Colonic mucosa (tissue), 4 donors: ENCODE measurements around the gene CERS6. TPM values are rescaled to one million over a fixed set of nuclear protein-coding genes. Genes with fewer than 3 reads are reported as not detected.

Source experiments
- DNase-seq: peaks from one replicate; pipeline ENCODE4 v3.0.0-alpha.2; 2020
- H3K27ac ChIP-seq: fragments of 200-600 bp; one replicate; pipeline ENCODE4 v1.8.0; 2021
- H3K27me3 ChIP-seq: fragments of 200-600 bp; one replicate; pipeline ENCODE4 v1.8.0; 2021
- H3K36me3 ChIP-seq: fragments of 200-600 bp; one replicate; pipeline ENCODE4 v1.8.0; 2021
- H3K4me1 ChIP-seq: fragments of 200-600 bp; one replicate; pipeline ENCODE4 v1.8.0; 2021; ENCODE audit warnings: mild to moderate bottlenecking
- H3K4me3 ChIP-seq: fragments of 200-600 bp; one replicate; pipeline ENCODE4 v1.8.0; 2021
- H3K9ac ChIP-seq, 2 donors: one replicate each; pipeline ENCODE4 v1.7.0; 2013; ENCODE audit warnings: control low read depth in 2 of 2, low read depth in 2 of 2, low read length in 2 of 2
- H3K9me3 ChIP-seq: fragments of 200-600 bp; one replicate; pipeline ENCODE4 v1.8.0; 2021
- intact Hi-C: fragments of 100-400 bp; cut with DNase I; formaldehyde crosslinking; loops from one replicate; pipeline ENCODE4 v1.14.1; 2022
- total RNA-seq, 2 donors: library from RNA; stranded (reverse); fragmentation: NEBNext Ultra II Directional in 1 of 2; extraction: Animal tissue kit (Norgen Biotek cat#: 25700) in 1 of 2; gene quantifications; one replicate each; pipeline ENCODE4 v1.2.1, GENCODE V29; 2021
- TF ChIP-seq, protein P1 (sequence below): fragments of 200-600 bp; IDR thresholded peaks from one replicate; pipeline ENCODE4 v1.8.0; 2022; ENCODE audit warnings: antibody characterized with exemption, mild to moderate bottlenecking
- donor health status: healthy.
- donor health status: DM: no; HTN: no; CAD: no.
- donor health status: DM: no; HTN: no; CAD: no.

Gene CERS6
- total RNA-seq, 2 donors from 2014 or later = 56.7 to 75.9 TPM

DNA sequence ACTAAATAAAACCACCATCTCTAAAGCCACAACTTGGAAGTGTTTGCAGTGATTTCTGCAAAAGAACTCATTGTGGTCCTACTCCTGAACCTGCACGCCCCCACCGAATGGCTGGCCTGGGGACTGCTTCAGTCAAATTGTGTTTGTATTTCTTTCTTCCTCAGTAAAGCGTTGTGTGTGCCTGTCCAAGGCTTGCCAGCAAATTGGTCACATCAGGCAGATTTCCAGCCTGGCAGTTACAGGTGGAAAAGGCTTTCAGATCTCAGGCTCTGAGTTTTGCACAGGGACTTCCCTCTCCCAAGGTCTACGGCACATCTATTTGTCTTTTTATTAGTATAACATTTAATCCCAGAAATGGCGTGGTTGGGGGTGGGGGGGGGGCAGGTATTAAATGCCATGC lies 292.4 kb downstream of the CERS6 start:
- no peak overlapping the region for H3K27ac ChIP-seq
- H3K4me1 ChIP-seq = no peaks in the 10 kb centered on the region
- H3K36me3 ChIP-seq = no peaks in the 10 kb centered on the region
- no peak overlapping the region for H3K4me3 ChIP-seq
- TF ChIP-seq, protein P1, sequence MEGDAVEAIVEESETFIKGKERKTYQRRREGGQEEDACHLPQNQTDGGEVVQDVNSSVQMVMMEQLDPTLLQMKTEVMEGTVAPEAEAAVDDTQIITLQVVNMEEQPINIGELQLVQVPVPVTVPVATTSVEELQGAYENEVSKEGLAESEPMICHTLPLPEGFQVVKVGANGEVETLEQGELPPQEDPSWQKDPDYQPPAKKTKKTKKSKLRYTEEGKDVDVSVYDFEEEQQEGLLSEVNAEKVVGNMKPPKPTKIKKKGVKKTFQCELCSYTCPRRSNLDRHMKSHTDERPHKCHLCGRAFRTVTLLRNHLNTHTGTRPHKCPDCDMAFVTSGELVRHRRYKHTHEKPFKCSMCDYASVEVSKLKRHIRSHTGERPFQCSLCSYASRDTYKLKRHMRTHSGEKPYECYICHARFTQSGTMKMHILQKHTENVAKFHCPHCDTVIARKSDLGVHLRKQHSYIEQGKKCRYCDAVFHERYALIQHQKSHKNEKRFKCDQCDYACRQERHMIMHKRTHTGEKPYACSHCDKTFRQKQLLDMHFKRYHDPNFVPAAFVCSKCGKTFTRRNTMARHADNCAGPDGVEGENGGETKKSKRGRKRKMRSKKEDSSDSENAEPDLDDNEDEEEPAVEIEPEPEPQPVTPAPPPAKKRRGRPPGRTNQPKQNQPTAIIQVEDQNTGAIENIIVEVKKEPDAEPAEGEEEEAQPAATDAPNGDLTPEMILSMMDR = no peak
- intact Hi-C loops = no loop called here
- no peak for DNase-seq
- H3K9ac ChIP-seq = no peak overlapping the region
- H3K9me3 ChIP-seq = no peaks in the 10 kb centered on the region
- H3K27me3 ChIP-seq = no peaks in the 10 kb centered on the region

DNA sequence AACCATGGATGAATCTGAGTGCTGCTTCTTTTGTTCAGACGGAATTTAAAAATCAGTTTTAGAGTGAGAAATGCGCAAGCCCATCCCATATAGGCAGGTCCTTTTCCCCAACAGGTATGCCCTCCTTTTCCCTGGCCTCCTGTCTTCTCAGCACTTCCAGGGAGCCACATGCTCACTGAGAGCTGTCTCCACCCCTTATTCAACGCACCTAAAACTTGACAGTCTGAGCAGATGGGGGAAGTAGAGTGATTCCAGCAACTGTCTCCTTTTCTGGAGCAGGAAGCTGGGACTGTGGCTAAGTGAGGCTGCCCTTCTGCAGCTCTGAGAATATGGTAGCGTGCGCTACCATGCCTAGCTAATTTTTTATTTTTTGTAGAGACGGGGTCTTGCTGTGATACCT lies 293.2 kb downstream of the CERS6 start:
- Histone ChIP-seq H3K4me1 (no peaks in the 10 kb centered on the region), H3K4me3 (no peak overlapping the region), H3K9me3 (no peaks in the 10 kb centered on the region), H3K27me3 (no peaks in the 10 kb centered on the region), H3K9ac (no peak overlapping the region), H3K27ac (no peak overlapping the region), H3K36me3 (no peaks in the 10 kb centered on the region)
- intact Hi-C loops = no loop called here
- TF ChIP-seq, protein P1 = no peak
- DNase-seq = no peak

DNA sequence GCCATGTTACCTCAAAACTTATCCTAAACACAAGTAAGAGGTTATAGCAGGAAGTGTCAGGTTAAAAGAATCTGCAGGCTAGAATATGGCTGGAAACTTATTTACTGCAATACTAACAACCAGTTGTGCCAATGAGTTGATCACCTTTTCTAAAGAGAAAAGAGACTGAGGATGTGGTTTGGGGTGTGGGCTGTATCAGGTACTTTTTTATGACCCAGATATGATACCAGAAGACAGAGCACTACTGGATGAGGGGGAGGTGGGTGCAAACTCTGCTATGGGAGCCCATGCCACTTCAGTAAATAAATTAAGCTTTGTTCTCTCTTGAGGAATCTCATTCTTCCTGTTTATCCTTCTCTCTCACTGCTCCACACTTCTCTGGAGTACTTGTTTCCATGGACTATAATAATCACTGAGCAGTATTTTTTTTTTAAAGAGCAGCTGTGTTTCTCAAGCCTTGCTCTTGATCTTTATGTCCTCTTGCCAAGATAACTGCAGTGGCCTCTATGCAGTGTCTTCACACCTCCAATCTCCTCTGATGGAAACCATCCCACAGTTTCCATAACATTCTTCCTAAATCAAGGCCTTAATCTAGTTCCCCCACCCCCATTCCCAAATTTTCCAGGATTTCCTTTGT lies 295.1 kb downstream of the CERS6 start:
- H3K27me3 ChIP-seq = no peaks in the 10 kb centered on the region
- TF ChIP-seq, protein P1 = no peak
- intact Hi-C loops = no loop called here
- DNase-seq = no peak
- H3K9ac ChIP-seq = no peak overlapping the region
- H3K27ac ChIP-seq = no peak overlapping the region
- no peaks in the 10 kb centered on the region for H3K4me1 ChIP-seq
- no peak overlapping the region for H3K4me3 ChIP-seq
- no peaks in the 10 kb centered on the region for H3K36me3 ChIP-seq
- H3K9me3 ChIP-seq = no peaks in the 10 kb centered on the region

DNA sequence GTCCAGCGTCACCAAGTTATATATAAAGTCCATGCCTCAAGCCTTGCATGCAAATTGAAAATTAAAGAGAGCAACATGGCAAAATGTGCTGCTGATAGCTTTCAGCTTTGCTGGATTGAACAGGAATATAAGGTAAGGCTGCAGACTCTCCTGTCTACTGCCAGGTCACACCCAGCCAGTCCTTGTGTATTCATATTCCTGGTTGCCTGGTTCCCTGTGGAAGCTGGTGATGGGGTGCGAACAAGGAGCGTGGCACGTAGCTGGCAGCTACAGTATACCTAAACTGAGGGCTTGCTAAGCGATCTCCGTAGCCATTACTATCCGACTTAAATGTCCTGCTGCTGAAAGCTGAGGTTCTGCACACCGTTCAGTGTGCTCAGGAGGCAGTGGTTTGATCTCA lies 296.3 kb downstream of the CERS6 start:
- H3K36me3 ChIP-seq = no peaks in the 10 kb centered on the region

DNA sequence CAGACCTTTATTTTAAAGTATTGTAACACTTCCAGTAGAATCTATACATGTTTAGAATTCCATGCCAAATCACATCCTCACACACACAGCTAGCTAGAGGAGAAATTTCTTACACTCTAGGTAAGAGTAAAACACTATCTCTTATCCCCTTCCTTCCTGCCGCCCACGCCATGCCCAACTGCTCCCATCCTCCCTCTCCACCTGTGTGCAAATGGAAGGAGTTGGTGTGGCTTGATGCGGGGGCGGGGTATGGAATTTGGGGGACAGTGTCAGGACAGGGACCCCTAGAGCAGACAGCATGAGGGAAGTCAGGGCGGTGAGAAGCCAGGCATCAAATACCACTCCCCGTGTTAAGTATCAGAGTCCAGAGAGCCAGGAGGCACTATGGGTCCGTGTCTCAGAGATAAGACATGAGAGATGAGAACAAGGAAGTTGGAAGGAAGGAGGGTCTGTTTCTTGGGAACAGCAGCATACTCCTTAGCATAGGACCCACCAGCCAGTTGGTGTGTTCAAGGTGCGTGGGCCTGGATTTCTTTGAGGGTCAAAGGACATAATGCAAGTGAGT lies 297.8 kb downstream of the CERS6 start:
- no peaks in the 10 kb centered on the region for H3K27me3 ChIP-seq
- H3K9ac ChIP-seq = no peak overlapping the region
- no peaks in the 10 kb centered on the region for H3K36me3 ChIP-seq
- H3K9me3 ChIP-seq = no peaks in the 10 kb centered on the region
- H3K27ac ChIP-seq = no peak overlapping the region
- TF ChIP-seq, protein P1 = no peak
- intact Hi-C loops = no loop called here
- DNase-seq = no peak
- no peaks in the 10 kb centered on the region for H3K4me1 ChIP-seq
- no peak overlapping the region for H3K4me3 ChIP-seq

More for the DNA sequence above, 296.3 kb downstream of the CERS6 start:
- Histone ChIP-seq H3K27ac (no peak overlapping the region), H3K4me1 (no peaks in the 10 kb centered on the region), H3K4me3 (no peak overlapping the region), H3K9ac (no peak overlapping the region), H3K27me3 (no peaks in the 10 kb centered on the region), H3K9me3 (no peaks in the 10 kb centered on the region)
- intact Hi-C loops = no loop called here
- TF ChIP-seq, protein P1 = no peak
- DNase-seq = no peak
